NCI-H187 treated with DMSO at 0.1 percent for 48 hours (cell line): ENCODE measurements around the gene DHX32.

Source experiments
- DNase-seq: peaks from one replicate; lab custom pipeline; 2025; lab: John Stamatoyannopoulos, UW

The DHX32 gene

GRCh38 chr10:125811251-125811650 lies 69.8 kb downstream of the DHX32 start:
- no peak for DNase-seq

- DNase-seq: no peak
These were observed 73.0 kb downstream of the DHX32 start for GRCh38 chr10:125808047-125808446.

- no peak for DNase-seq
These were observed 78.4 kb downstream of the DHX32 start for GRCh38 chr10:125802739-125803138.

GRCh38 chr10:125802131-125802530 lies 79.0 kb downstream of the DHX32 start:
- no peak for DNase-seq

- no peak for DNase-seq
These were observed 79.5 kb downstream of the DHX32 start for GRCh38 chr10:125801574-125801973.

GRCh38 chr10:125799451-125800182 lies 81.5 kb downstream of the DHX32 start:
- no peak for DNase-seq

- no peak for DNase-seq
These were observed 83.0 kb downstream of the DHX32 start for GRCh38 chr10:125797994-125798662.

- no peak for DNase-seq
These were observed 83.7 kb downstream of the DHX32 start for GRCh38 chr10:125797424-125797823.

- DNase-seq: no peak
These were observed 85.4 kb downstream of the DHX32 start for GRCh38 chr10:125795637-125796190.

- DNase-seq: no peak
These were observed 86.0 kb downstream of the DHX32 start for GRCh38 chr10:125795128-125795527.

- no peak for DNase-seq
These were observed 88.5 kb downstream of the DHX32 start for GRCh38 chr10:125792342-125793300.

GRCh38 chr10:125788156-125789034 lies 92.7 kb downstream of the DHX32 start:
- DNase-seq: no peak
